PC-3 (cell line): ENCODE results near the gene ADCY10. TPM values are rescaled to one million over a fixed set of nuclear protein-coding genes. Genes with fewer than 3 reads are reported as not detected.

Source experiments
- ATAC-seq: fragments of 200-7000 bp; cut with Tn5 transposase; 2 replicates; pipeline ENCODE4 v1.9.1; 2020; ENCODE audit warnings: mild to moderate bottlenecking, moderate library complexity
- BruUV-seq: library from RNA; stranded (reverse); fragments of 400-500 nt; replicated peaks from 2 replicates; lab custom pipeline; 2021; lab: Mats Ljungman, UMichigan
- CTCF ChIA-PET: fragments of 300-600 bp; sonication (Branson Sonifier 250); formaldehyde crosslinking; loops from one replicate; lab custom pipeline; 2022; ENCODE audit warnings: antibody characterized with exemption; lab: Charles Lee
- POLR2A ChIA-PET: fragments of 300-600 bp; sonication (Branson Sonifier 250); formaldehyde crosslinking; loops from one replicate; lab custom pipeline; 2022; ENCODE audit warnings: antibody characterized with exemption; ENCODE audit not compliant: unreplicated experiment; lab: Charles Lee
- DNase-seq: peaks from one replicate; pipeline ENCODE4 v3.0.0-alpha.2; 2015
- H2AFZ ChIP-seq: fragments of 300-600 bp; sonication (generic); 2 replicates; pipeline ENCODE4 v1.6.0; 2016; ENCODE audit warnings: antibody characterized with exemption, low read length
- H3F3A ChIP-seq: fragments of 300-600 bp; sonication (generic); one replicate; pipeline ENCODE4 v1.6.0; 2017; ENCODE audit warnings: antibody characterized with exemption, low read length, control low read depth, mild to moderate bottlenecking; ENCODE audit not compliant: unreplicated experiment
- H3K27ac ChIP-seq: fragments of 300-600 bp; sonication (generic); 2 replicates; pipeline ENCODE4 v1.5.1; 2016; ENCODE audit warnings: mild to moderate bottlenecking, low read length
- H3K27me3 ChIP-seq: fragments of 300-600 bp; sonication (generic); 2 replicates; pipeline ENCODE4 v1.6.1; 2016; ENCODE audit warnings: low read length, mixed read lengths
- H3K36me3 ChIP-seq: fragments of 300-600 bp; sonication (generic); 2 replicates; pipeline ENCODE4 v1.6.1; 2016; ENCODE audit warnings: low read depth, mixed run types, low read length, mixed read lengths
- H3K4me1 ChIP-seq: fragments of 300-600 bp; sonication (generic); 2 replicates; pipeline ENCODE4 v1.5.1; 2016; ENCODE audit warnings: low read length; ENCODE audit not compliant: insufficient read depth
- H3K4me2 ChIP-seq: fragments of 300-600 bp; sonication (generic); 2 replicates; pipeline ENCODE4 v1.6.0; 2016; ENCODE audit warnings: low read length
- H3K4me3 ChIP-seq: fragments of 300-600 bp; sonication (generic); 2 replicates; pipeline ENCODE4 v1.5.1; 2016; ENCODE audit warnings: mild to moderate bottlenecking, low read length, mixed read lengths
- H3K79me2 ChIP-seq: fragments of 300-600 bp; sonication (generic); 2 replicates; pipeline ENCODE4 v1.6.1; 2017; ENCODE audit warnings: low read length, mixed read lengths
- H3K9ac ChIP-seq: fragments of 300-600 bp; sonication (generic); 2 replicates; pipeline ENCODE4 v1.6.0; 2016; ENCODE audit warnings: mild to moderate bottlenecking, low read length
- H3K9me2 ChIP-seq: fragments of 300-600 bp; sonication (generic); replicated peaks from 2 replicates; pipeline ENCODE4 v1.6.1; 2016; ENCODE audit warnings: mixed run types, low read length, mixed read lengths
- H3K9me3 ChIP-seq: fragments of 300-600 bp; sonication (generic); 2 replicates; pipeline ENCODE4 v1.6.1; 2016; ENCODE audit warnings: low read length, mixed read lengths
- H4K20me1 ChIP-seq: fragments of 300-600 bp; sonication (generic); 2 replicates; pipeline ENCODE4 v1.6.1; 2016; ENCODE audit warnings: low read length, mixed read lengths
- EZH2 ChIP-seq: fragments of 300-600 bp; sonication (generic); IDR thresholded peaks from one replicate; pipeline ENCODE4 v1.6.1; 2017; ENCODE audit warnings: antibody characterized with exemption, mild to moderate bottlenecking, low read length; ENCODE audit not compliant: unreplicated experiment
- EZH2phosphoT487 ChIP-seq: fragments of 300-600 bp; sonication (generic); IDR thresholded peaks from 2 replicates; pipeline ENCODE4 v1.6.1; 2018; ENCODE audit warnings: mild to moderate bottlenecking, antibody characterized with exemption, low read length, borderline replicate concordance
- intact Hi-C: fragments of 100-400 bp; cut with micrococcal nuclease; formaldehyde crosslinking; loops from 2 replicates; pipeline ENCODE4 v1.9.0; 2023
- total RNA-seq: library from RNA; depleted of rRNA; stranded (reverse); fragments of >200 nt; gene quantifications from 2 replicates; pipeline ENCODE4 v1.2.3, GENCODE V29; 2014
- TF ChIP-seq, protein P1 (sequence below): fragments of 300-600 bp; sonication (generic); conservative IDR thresholded peaks from 2 replicates; pipeline ENCODE4 v1.5.1; 2017; ENCODE audit warnings: antibody characterized with exemption, low read depth, mild to moderate bottlenecking, low read length

The ADCY10 gene
- total RNA-seq, 1 experiment from 2014 or later, result not detected

DNA sequence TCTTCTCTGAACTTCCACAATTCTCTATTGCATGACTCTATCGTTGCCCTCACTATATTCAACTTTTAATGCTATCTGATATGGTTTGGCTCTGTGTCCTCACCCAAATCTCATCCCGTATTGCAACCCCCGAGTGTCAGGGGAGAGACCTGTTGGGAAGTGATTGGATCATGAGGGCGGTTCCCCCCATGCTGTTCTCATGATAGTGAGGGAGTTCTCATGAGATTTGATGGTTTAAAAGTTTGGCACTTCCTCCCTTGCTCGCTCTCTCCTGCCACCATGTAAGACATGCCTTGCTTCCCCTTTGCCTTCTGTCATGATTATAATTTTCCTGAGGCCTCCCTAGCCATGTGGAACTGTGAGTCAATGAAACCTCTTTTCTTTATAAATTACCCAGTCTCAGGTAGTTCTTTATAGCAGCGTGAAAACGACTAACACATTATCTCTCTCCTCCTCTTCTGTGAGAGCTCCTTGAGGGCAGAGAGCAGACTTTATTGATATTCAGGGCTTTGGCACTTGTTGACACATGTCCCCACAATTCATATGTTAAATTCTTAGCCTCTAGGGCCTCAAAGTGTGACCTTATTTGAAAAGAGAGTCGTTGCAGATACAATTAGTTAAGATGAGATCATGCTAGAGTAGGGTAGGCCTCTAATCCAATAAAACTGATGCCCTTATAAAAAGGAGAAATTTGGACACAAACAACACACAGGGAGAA is 52.1 kb downstream of the ADCY10 start:
- DNase-seq (no peak), ATAC-seq (no peak)
- TF ChIP-seq EZH2 (no peak), EZH2phosphoT487 (no peak)
- TF ChIP-seq, protein P1, sequence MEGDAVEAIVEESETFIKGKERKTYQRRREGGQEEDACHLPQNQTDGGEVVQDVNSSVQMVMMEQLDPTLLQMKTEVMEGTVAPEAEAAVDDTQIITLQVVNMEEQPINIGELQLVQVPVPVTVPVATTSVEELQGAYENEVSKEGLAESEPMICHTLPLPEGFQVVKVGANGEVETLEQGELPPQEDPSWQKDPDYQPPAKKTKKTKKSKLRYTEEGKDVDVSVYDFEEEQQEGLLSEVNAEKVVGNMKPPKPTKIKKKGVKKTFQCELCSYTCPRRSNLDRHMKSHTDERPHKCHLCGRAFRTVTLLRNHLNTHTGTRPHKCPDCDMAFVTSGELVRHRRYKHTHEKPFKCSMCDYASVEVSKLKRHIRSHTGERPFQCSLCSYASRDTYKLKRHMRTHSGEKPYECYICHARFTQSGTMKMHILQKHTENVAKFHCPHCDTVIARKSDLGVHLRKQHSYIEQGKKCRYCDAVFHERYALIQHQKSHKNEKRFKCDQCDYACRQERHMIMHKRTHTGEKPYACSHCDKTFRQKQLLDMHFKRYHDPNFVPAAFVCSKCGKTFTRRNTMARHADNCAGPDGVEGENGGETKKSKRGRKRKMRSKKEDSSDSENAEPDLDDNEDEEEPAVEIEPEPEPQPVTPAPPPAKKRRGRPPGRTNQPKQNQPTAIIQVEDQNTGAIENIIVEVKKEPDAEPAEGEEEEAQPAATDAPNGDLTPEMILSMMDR, result no peak
- no peaks in the 10 kb centered on the region for H3K9me3 ChIP-seq
- H3K27me3 ChIP-seq, result no peaks in the 10 kb centered on the region
- H2AFZ ChIP-seq, result no peak overlapping the region
- H3K4me1 ChIP-seq, result peaks cover 9% of the 10 kb centered on the region
- no peaks in the 10 kb centered on the region for H3K9me2 ChIP-seq
- H3F3A ChIP-seq, result no peaks in the 10 kb centered on the region
- ChIA-PET CTCF (no interaction called here), POLR2A (no interaction called here)
- no TSS peak for BruUV-seq
- no peaks in the 10 kb centered on the region for H4K20me1 ChIP-seq
- H3K79me2 ChIP-seq, result no peaks in the 10 kb centered on the region
- no peak overlapping the region for H3K4me3 ChIP-seq
- intact Hi-C loops, result no loop called here
- H3K4me2 ChIP-seq, result no peak overlapping the region
- H3K27ac ChIP-seq, result no peak overlapping the region
- no peak overlapping the region for H3K9ac ChIP-seq
- no peaks in the 10 kb centered on the region for H3K36me3 ChIP-seq

DNA sequence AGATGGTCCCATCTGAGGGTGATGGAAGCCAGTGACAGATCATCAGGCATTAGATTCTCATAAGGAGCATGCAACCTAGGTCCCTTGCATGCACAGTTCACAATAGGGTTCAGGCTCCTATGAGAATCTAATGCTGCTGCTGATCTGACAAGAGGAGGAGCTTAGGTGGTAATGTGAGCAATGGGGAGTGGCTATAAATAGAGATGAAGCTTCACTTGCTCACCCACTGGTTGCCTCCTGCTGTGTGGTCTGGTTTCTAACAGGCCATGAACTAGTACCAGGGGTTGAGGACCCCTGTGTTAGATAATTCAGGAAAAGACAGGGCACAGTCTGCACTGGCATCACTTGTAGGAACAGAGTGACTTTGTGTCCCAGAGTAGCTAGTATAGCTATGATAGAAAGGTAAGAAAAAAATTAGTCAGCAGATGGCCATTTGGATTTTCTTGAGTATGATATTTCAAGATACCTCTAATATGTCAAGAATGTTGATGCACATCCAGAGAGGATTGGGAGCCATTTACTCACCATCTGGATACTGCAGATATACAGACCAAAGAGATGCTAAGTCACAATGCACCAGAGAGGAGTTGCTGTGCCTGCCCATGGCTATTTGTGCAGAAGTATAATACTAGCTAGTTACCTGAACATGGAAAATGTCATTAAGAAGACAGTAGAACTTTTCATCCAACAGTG is 53.6 kb downstream of the ADCY10 start:
- Histone ChIP-seq H3K9ac (no peak overlapping the region), H3K9me3 (no peaks in the 10 kb centered on the region), H4K20me1 (no peaks in the 10 kb centered on the region), H3F3A (no peaks in the 10 kb centered on the region), H3K79me2 (no peaks in the 10 kb centered on the region), H3K4me1 (peaks cover 9% of the 10 kb centered on the region), H3K27me3 (no peaks in the 10 kb centered on the region), H3K9me2 (no peaks in the 10 kb centered on the region), H3K36me3 (no peaks in the 10 kb centered on the region), H3K4me3 (no peak overlapping the region), H2AFZ (no peak overlapping the region), H3K27ac (no peak overlapping the region), H3K4me2 (no peak overlapping the region)
- ChIA-PET CTCF (no interaction called here), POLR2A (no interaction called here)
- DNase-seq (no peak), ATAC-seq (no peak)
- TF ChIP-seq, protein P1, result no peak
- TF ChIP-seq EZH2, result no peak
- no peak for TF ChIP-seq EZH2phosphoT487
- intact Hi-C loops, result no loop called here
- BruUV-seq, result no TSS peak
